Esophagus squamous epithelium (tissue), 5 donors: ENCODE measurements around the gene LRP1B. TPM values are rescaled to one million over a fixed set of nuclear protein-coding genes. Genes with fewer than 3 reads are reported as not detected.

Experiments
- DNase-seq: peaks from one replicate; lab custom pipeline; 2025; lab: John Stamatoyannopoulos, UW
- H3K27ac ChIP-seq, 4 donors: fragments of 200-600 bp; sonication (generic); one replicate each; pipeline ENCODE4 v1.5.1; 2016 to 2019; ENCODE audit warnings: mild to moderate bottlenecking in 1 of 4
- H3K27me3 ChIP-seq, 4 donors: fragments of 200-600 bp; sonication (generic); 1 replicate in 3 of 4; 2 replicates in 1 of 4; pipeline versions ENCODE4 v1.5.1 to v1.6.0; 2017 to 2021; ENCODE audit warnings: antibody characterized with exemption in 1 of 4
- H3K36me3 ChIP-seq, 3 donors: fragments of 200-600 bp; sonication (generic); one replicate each; pipeline ENCODE4 v1.5.1; 2016 to 2019
- H3K4me1 ChIP-seq, 3 donors: fragments of 200-600 bp; sonication (generic); one replicate each; pipeline ENCODE4 v1.5.1; 2017 to 2019
- H3K4me3 ChIP-seq, 4 donors: fragments of 200-600 bp; sonication (generic); 1 replicate in 3 of 4; 2 replicates in 1 of 4; pipeline ENCODE4 v1.5.1; 2016 to 2019; ENCODE audit warnings: mild to moderate bottlenecking in 2 of 4, moderate library complexity in 1 of 4
- H3K9me3 ChIP-seq, 3 donors: fragments of 200-600 bp; sonication (generic); one replicate each; pipeline ENCODE4 v1.5.1; 2016 to 2019
- POLR2A ChIP-seq, 4 donors: fragments of 450-650 bp; IDR thresholded peaks; one replicate each; pipeline ENCODE4 v1.6.1; 2017; ENCODE audit warnings: antibody characterized with exemption in 4 of 4, mild to moderate bottlenecking in 4 of 4, moderate library complexity in 3 of 4
- WGBS, 2 donors: methylation state at CpG; one replicate each; pipeline ENCODE4 v1.1.5; 2018; 5-methylcytosine and 5-hydroxymethylcytosine counted together
- intact Hi-C: fragments of 100-400 bp; cut with DNase I; formaldehyde crosslinking; loops from one replicate; pipeline ENCODE4 v1.15.0; 2022
- total RNA-seq, 4 donors: library from RNA; depleted of rRNA; stranded (reverse); fragments of >200 nt; gene quantifications; one replicate each; pipeline ENCODE4 v1.1.0, GENCODE V29; 2016
- TF ChIP-seq, protein P1 (sequence below), 6 experiments: fragments of 450-650 bp in 4 of 6; fragments of 200-600 bp in 2 of 6; sonication (generic) in 2 of 6; IDR thresholded peaks; one replicate each; pipeline ENCODE4 v1.5.1; 2016 to 2019; ENCODE audit warnings: antibody characterized with exemption in 6 of 6, mild to moderate bottlenecking in 4 of 6, moderate library complexity in 4 of 6
- donor health status: DM: yes; HTN: yes; CAD: no.

Gene LRP1B
- total RNA-seq = 1 to 10 TPM in 1 of 4 donors, under 1 TPM in 3; 0.04 to 1.1 (median 0.23) TPM

DNA sequence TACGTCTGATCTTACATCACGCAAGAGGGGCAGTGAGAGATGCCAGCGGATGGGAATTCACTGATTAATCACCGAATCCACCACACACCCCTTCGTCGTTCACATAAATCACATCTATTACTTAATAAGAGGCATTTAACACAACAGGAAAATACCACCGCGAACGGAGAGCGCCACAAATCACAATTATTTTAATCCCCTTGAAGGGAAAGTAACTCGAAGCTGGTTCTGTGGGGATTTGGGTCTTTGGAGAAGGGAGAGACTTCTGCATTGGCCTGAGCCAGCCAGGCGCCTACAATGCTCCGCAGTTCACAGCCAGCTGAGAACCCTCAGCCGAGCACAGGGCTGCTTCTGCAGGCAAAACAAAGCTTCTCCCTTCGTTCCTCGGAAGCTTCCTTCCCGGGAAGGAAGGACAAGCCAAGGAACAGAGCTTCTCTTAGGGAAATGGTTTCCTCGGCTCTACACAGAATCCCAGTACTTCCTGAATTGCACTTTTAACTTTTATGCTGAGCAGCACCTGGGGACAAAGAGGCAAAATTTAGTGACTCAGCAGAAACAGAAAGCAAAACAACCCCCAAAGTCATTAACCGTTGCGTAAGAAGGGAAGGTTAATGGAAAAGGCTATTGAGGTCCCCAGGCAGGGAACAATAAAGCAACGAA lies at the start of gene LRP1B:
LRP1B (minus strand) TSS at position 7 of the 660 bp plus-strand sequence. CDS start 287 bp downstream, outside the sequence.
- no peaks in the 10 kb centered on the region for H3K9me3 ChIP-seq
- H3K36me3 ChIP-seq = no peaks in the 10 kb centered on the region
- WGBS, 2 donors = 2% methylated on average over 17 of the region's 21 CpGs
- H3K4me3 ChIP-seq = peak within 1 kb of the TSS; percentile 40 to 72 (median 54)
- peaks cover 0 to 48% (median 0%) of the 10 kb centered on the region in 4 donors for H3K27me3 ChIP-seq
- peak within 1 kb of the TSS in 3 of 4 donors; percentile 17 to 50 (median 27) for H3K27ac ChIP-seq
- no peak for TF ChIP-seq POLR2A (IDR thresholded peaks at IDR 0.05)
- TF ChIP-seq, protein P1, sequence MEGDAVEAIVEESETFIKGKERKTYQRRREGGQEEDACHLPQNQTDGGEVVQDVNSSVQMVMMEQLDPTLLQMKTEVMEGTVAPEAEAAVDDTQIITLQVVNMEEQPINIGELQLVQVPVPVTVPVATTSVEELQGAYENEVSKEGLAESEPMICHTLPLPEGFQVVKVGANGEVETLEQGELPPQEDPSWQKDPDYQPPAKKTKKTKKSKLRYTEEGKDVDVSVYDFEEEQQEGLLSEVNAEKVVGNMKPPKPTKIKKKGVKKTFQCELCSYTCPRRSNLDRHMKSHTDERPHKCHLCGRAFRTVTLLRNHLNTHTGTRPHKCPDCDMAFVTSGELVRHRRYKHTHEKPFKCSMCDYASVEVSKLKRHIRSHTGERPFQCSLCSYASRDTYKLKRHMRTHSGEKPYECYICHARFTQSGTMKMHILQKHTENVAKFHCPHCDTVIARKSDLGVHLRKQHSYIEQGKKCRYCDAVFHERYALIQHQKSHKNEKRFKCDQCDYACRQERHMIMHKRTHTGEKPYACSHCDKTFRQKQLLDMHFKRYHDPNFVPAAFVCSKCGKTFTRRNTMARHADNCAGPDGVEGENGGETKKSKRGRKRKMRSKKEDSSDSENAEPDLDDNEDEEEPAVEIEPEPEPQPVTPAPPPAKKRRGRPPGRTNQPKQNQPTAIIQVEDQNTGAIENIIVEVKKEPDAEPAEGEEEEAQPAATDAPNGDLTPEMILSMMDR (IDR thresholded peaks at IDR 0.05) = no peak
- peaks cover 0 to 23% (median 4%) of the 10 kb centered on the region in 3 donors for H3K4me1 ChIP-seq
- DNase-seq = no peak
- intact Hi-C loops = no loop called here

- Histone ChIP-seq H3K27me3 (no peaks in the 10 kb centered on the region), H3K4me1 (no peaks in the 10 kb centered on the region), H3K4me3 (no peak overlapping the region), H3K36me3 (no peaks in the 10 kb centered on the region), H3K9me3 (no peaks in the 10 kb centered on the region), H3K27ac (no peak overlapping the region)
- DNase-seq = no peak
- WGBS, 2 donors = 56 to 78% methylated on average over 1 of the region's 1 CpG
- TF ChIP-seq, protein P1 (IDR thresholded peaks at IDR 0.05) = no peak
- TF ChIP-seq POLR2A (IDR thresholded peaks at IDR 0.05) = no peak
- intact Hi-C loops = no loop called here
Observed at GRCh38 chr2:142179686-142180085, 48.9 kb upstream of the LRP1B start.

- no peak for DNase-seq
- H3K36me3 ChIP-seq = no peaks in the 10 kb centered on the region
- no peaks in the 10 kb centered on the region for H3K4me1 ChIP-seq
- H3K27ac ChIP-seq = no peak overlapping the region
- TF ChIP-seq, protein P1 (IDR thresholded peaks at IDR 0.05) = no peak
- no peak for TF ChIP-seq POLR2A (IDR thresholded peaks at IDR 0.05)
- H3K27me3 ChIP-seq = no peaks in the 10 kb centered on the region
- WGBS, 2 donors = 83 to 90% methylated on average over 1 of the region's 1 CpG
- no peaks in the 10 kb centered on the region for H3K9me3 ChIP-seq
- intact Hi-C loops = no loop called here
- no peak overlapping the region for H3K4me3 ChIP-seq
Observed at GRCh38 chr2:142178604-142179003, 47.8 kb upstream of the LRP1B start.

DNA sequence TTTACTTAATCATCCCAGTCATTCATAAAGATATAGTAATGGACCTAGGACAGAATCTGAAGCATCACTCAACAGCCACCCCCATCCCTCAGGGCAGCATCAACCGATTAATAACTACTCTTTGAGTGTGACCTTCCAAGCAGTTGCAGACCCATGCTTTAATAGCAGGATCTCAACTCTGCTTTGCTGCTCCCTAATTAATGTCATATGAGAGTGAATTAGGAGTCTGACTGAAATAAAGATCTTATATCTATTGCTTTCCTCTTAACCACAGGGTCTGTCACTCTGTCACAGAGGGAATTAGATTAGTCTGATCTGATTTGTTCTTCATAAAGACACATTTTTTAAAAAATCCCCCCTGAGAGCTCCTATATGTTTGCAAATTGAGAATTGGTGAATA lies 46.1 kb upstream of the LRP1B start:
- H3K9me3 ChIP-seq = no peaks in the 10 kb centered on the region
- 42 to 44% methylated on average over 1 of the region's 1 CpG for WGBS, 2 donors

DNA sequence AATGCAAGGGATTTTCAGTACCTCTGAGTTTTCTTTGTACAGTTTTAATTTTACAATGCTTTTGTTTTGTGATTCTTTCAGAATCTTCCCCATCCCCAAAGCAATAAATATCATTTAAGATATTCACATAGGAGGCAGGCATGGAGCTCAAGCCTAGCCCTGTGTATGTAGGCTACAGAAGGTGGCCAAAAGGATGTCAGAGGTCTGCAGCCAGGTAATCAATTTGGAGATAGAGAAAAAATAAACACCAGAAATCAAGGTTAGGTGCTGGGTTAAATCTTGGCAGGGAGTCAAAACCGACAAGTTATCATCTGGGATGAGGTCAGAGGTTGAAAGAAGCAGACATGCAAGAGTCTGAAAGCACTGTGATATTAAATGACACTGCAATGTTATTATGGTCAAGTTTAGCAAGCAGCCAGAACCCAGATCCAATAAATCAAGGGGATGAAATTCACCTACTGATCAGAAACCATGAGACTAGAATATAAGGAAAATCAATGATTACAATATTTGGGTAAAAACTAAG lies 45.1 kb upstream of the LRP1B start:
- H3K4me3 ChIP-seq = no peak overlapping the region
- no peak for DNase-seq
- H3K36me3 ChIP-seq = no peaks in the 10 kb centered on the region
- no peak for TF ChIP-seq POLR2A (IDR thresholded peaks at IDR 0.05)
- TF ChIP-seq, protein P1 (IDR thresholded peaks at IDR 0.05) = no peak
- intact Hi-C loops = no loop called here
- H3K27me3 ChIP-seq = no peaks in the 10 kb centered on the region
- H3K27ac ChIP-seq = no peak overlapping the region
- 13 to 22% methylated on average over 1 of the region's 1 CpG for WGBS, 2 donors
- no peaks in the 10 kb centered on the region for H3K4me1 ChIP-seq
- no peaks in the 10 kb centered on the region for H3K9me3 ChIP-seq

More for the DNA sequence above, 46.1 kb upstream of the LRP1B start:
- Histone ChIP-seq H3K27ac (no peak overlapping the region), H3K36me3 (no peaks in the 10 kb centered on the region), H3K4me1 (no peaks in the 10 kb centered on the region), H3K27me3 (no peaks in the 10 kb centered on the region), H3K4me3 (no peak overlapping the region)
- intact Hi-C loops = no loop called here
- no peak for DNase-seq
- TF ChIP-seq, protein P1 (IDR thresholded peaks at IDR 0.05) = no peak
- no peak for TF ChIP-seq POLR2A (IDR thresholded peaks at IDR 0.05)
